HepG2 (cell line): ENCODE data around the gene PSMC2. TPM values are rescaled to one million over a fixed set of nuclear protein-coding genes. Genes with fewer than 3 reads are reported as not detected.

Experiments used
- KIAA2018 ChIP-seq: sonication (generic); formaldehyde crosslinking; IDR thresholded peaks from 2 replicates; pipeline ENCODE4 v1.5.0; 2020; ENCODE audit warnings: mild to moderate bottlenecking, missing genetic modification reagents, borderline replicate concordance
- KLF15 ChIP-seq: sonication (generic); formaldehyde crosslinking; IDR thresholded peaks from 2 replicates; pipeline ENCODE4 v1.8.1; 2023; ENCODE audit warnings: borderline replicate concordance, mild to moderate bottlenecking, inconsistent platforms, missing genetic modification reagents, mixed read lengths
- MZF1 ChIP-seq: sonication (generic); formaldehyde crosslinking; IDR thresholded peaks from 2 replicates; pipeline ENCODE4 v1.8.1; 2023; ENCODE audit warnings: mild to moderate bottlenecking, missing genetic modification reagents, borderline replicate concordance
- NFYB ChIP-seq: sonication (generic); formaldehyde crosslinking; IDR thresholded peaks from 2 replicates; pipeline ENCODE4 v1.4.0; 2020; ENCODE audit warnings: missing genetic modification reagents
- PHF5A ChIP-seq: IDR thresholded peaks from one replicate; pipeline ENCODE4 v1.6.1; 2018; ENCODE audit warnings: low read depth, missing genetic modification reagents; ENCODE audit not compliant: unreplicated experiment
- RFX1 ChIP-seq: fragments of 450-650 bp; IDR thresholded peaks from 2 replicates; pipeline ENCODE4 v1.6.1; 2017
- ZBTB40 ChIP-seq, 2 experiments: fragments of 450-650 bp in 1 of 2; sonication (generic) in 1 of 2; formaldehyde crosslinking in 1 of 2; IDR thresholded peaks; 2 replicates each; pipeline versions ENCODE4 v1.6.1 to v1.8.0; 2016 to 2022; ENCODE audit warnings: antibody characterized with exemption in 1 of 2, mild to moderate bottlenecking in 1 of 2, missing genetic modification reagents in 1 of 2
- ZNF282 ChIP-seq: fragments of 450-650 bp; IDR thresholded peaks from 2 replicates; pipeline ENCODE4 v1.6.1; 2018; ENCODE audit not compliant: partially characterized antibody
- ZNF567 ChIP-seq: sonication (generic); formaldehyde crosslinking; IDR thresholded peaks from 2 replicates; pipeline ENCODE4 v1.8.1; 2023; ENCODE audit warnings: mild to moderate bottlenecking, missing genetic modification reagents, borderline replicate concordance
- ZNF580 ChIP-seq: IDR thresholded peaks from 2 replicates; pipeline ENCODE4 v1.6.1; 2016; ENCODE audit warnings: low read depth, borderline replicate concordance
- ZNF766 ChIP-seq: sonication (generic); formaldehyde crosslinking; IDR thresholded peaks from 2 replicates; pipeline ENCODE4 v1.5.0; 2020; ENCODE audit warnings: missing genetic modification reagents, borderline replicate concordance
- polyA plus RNA-seq, 8 experiments: library from polyadenylated mRNA; depleted of rRNA in 3 of 8; stranded (reverse) in 7 of 8; unstranded in 1 of 8; fragments of >200 nt; fragmentation: Illumina TruSeq in 4 of 8; extraction: Trizol in 4 of 8; gene quantifications; 2 replicates each; pipeline versions ENCODE4 v1.2.1 to v1.2.3, GENCODE V29; 2011 to 2016; ENCODE audit warnings: low read depth in 4 of 8, missing spikeins in 1 of 8, mixed read lengths in 1 of 8; ENCODE audit not compliant: insufficient read depth in 1 of 8
- total RNA-seq, 5 experiments: library from RNA; depleted of rRNA; stranded (reverse); fragments of >200 nt; fragmentation: Illumina TruSeq; extraction: Trizol; gene quantifications; 2 replicates each; pipeline ENCODE4 v1.2.3, GENCODE V29; 2016; ENCODE audit warnings: low read depth in 1 of 5

Gene PSMC2
- total and polyA plus RNA-seq, 2 of the 13 experiments (the other 11 are each of a cell fraction or from before 2014, with no cell fraction given) = 89.9 to 181 TPM

- peak; percentile 71 for TF ChIP-seq ZBTB40 (IDR thresholded peaks at IDR 0.05)
- peak; percentile 55; the same call in 1 of the 2 replicates for TF ChIP-seq ZBTB40 (CRISPR knock-in tag; IDR thresholded peaks at IDR 0.05)
- TF ChIP-seq NFYB (CRISPR knock-in tag) = peak; percentile 16; the same call in 1 of the 2 replicates
- peak; percentile 83; the same call in 1 of the 2 replicates for TF ChIP-seq KLF15 (CRISPR knock-in tag)
- TF ChIP-seq ZNF580 = peak; percentile 99
- no peak for TF ChIP-seq MZF1 (CRISPR knock-in tag)
- no peak for TF ChIP-seq ZNF282
- no peak for TF ChIP-seq RFX1
- TF ChIP-seq ZNF766 = peak; percentile 78; the same call in 1 of the 2 replicates
- no peak for TF ChIP-seq KIAA2018 (CRISPR knock-in tag)
- TF ChIP-seq PHF5A (CRISPR knock-in tag) = peak; percentile 80
- TF ChIP-seq ZNF567 (CRISPR knock-in tag) = no peak
These were observed 2.8 kb upstream of the PSMC2 start, which contains the start of gene DNAJC2 (continued) for GRCh38 chr7:103344453-103345149.
